Measurements from ENCODE around the gene DENND1C.

DNA sequence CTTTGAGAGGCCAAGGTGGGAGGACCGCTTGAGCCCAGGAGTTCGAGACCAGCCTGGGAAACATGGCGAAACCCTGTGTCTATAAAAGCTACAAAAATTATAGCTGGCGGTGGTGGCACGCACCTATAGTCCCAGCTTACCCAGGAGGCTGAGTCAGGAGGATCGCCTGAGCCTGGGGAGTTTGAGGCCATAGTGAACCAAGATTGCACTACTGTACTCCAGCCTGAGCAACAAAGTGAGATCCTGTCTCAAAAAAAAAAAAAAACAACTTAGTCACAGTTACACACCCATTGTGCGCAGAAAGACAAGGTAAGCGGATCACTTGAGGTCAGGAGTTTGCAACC is 728 bp upstream of the DENND1C start:
- TF ChIP-seq, protein P1, sequence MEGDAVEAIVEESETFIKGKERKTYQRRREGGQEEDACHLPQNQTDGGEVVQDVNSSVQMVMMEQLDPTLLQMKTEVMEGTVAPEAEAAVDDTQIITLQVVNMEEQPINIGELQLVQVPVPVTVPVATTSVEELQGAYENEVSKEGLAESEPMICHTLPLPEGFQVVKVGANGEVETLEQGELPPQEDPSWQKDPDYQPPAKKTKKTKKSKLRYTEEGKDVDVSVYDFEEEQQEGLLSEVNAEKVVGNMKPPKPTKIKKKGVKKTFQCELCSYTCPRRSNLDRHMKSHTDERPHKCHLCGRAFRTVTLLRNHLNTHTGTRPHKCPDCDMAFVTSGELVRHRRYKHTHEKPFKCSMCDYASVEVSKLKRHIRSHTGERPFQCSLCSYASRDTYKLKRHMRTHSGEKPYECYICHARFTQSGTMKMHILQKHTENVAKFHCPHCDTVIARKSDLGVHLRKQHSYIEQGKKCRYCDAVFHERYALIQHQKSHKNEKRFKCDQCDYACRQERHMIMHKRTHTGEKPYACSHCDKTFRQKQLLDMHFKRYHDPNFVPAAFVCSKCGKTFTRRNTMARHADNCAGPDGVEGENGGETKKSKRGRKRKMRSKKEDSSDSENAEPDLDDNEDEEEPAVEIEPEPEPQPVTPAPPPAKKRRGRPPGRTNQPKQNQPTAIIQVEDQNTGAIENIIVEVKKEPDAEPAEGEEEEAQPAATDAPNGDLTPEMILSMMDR (IDR thresholded peaks at IDR 0.05; ENCODE audit: low read depth, low read length, poor library complexity, severe bottlenecking): no peak
- TF ChIP-seq EZH2phosphoT487 (IDR thresholded peaks at IDR 0.05; ENCODE audit: borderline replicate concordance, low read length): no peak

Measured in DOHH2 (cell line).